H1 (cell line): ENCODE results near the gene IDUA.

ENCODE experiments used
- ATF2 ChIP-seq: IDR thresholded peaks from 2 replicates; pipeline ENCODE4 v1.6.1; 2012; ENCODE audit warnings: low read length, inconsistent platforms
- CBX8 ChIP-seq: fragments of 300-800, 300-1000 bp; sonication (generic); IDR thresholded peaks from 2 replicates; pipeline ENCODE4 v1.7.1; 2016; ENCODE audit warnings: low read depth, low read length, borderline replicate concordance
- CHD2 ChIP-seq: IDR thresholded peaks from 2 replicates; pipeline ENCODE4 v1.6.1; 2012; ENCODE audit warnings: low read length, improper control_type of control experiment
- CTCF ChIP-seq, 3 experiments: IDR thresholded peaks; 1 replicate in 2 of 3; 2 replicates in 1 of 3; pipeline versions ENCODE4 v1.5.1 to v1.6.1; 2011; ENCODE audit warnings: low read length in 3 of 3, mild to moderate bottlenecking in 3 of 3, inconsistent platforms in 2 of 3, low read depth in 1 of 3, moderate library complexity in 1 of 3; ENCODE audit not compliant: insufficient read depth in 1 of 3; ENCODE audit errors: control extremely low read depth in 1 of 3
- EZH2 ChIP-seq: fragments of 200-600 bp; sonication (generic); IDR thresholded peaks from 2 replicates; pipeline ENCODE4 v1.7.1; 2012; ENCODE audit warnings: low read depth, mild to moderate bottlenecking, moderate library complexity, low read length, inconsistent platforms; ENCODE audit not compliant: severe bottlenecking
- GABPA ChIP-seq: IDR thresholded peaks from 2 replicates; pipeline ENCODE4 v1.6.1; 2011; ENCODE audit warnings: mild to moderate bottlenecking, low read length, moderate library complexity, borderline replicate concordance; ENCODE audit not compliant: insufficient read depth
- HDAC2 ChIP-seq, 2 experiments: fragments of 300-600 bp in 1 of 2; sonication (generic) in 1 of 2; IDR thresholded peaks; 2 replicates each; pipeline ENCODE4 v1.6.1; 2011 to 2012; ENCODE audit warnings: low read depth in 2 of 2, low read length in 2 of 2, mild to moderate bottlenecking in 2 of 2, moderate library complexity in 2 of 2, borderline replicate concordance in 1 of 2, inconsistent platforms in 1 of 2
- JUND ChIP-seq: IDR thresholded peaks from 2 replicates; pipeline ENCODE4 v1.6.1; 2011; ENCODE audit warnings: mild to moderate bottlenecking, improper control_type of control experiment, low read length
- MAX ChIP-seq: IDR thresholded peaks from 2 replicates; pipeline ENCODE4 v1.6.1; 2012; ENCODE audit warnings: inconsistent platforms
- POLR2A ChIP-seq, 2 experiments: IDR thresholded peaks; 1 replicate in 1 of 2; 2 replicates in 1 of 2; pipeline ENCODE4 v1.6.1; 2011; ENCODE audit warnings: low read depth in 2 of 2, low read length in 2 of 2, mild to moderate bottlenecking in 2 of 2; ENCODE audit errors: control extremely low read depth in 1 of 2
- RAD21 ChIP-seq, 2 experiments: IDR thresholded peaks in 1 of 2; conservative IDR thresholded peaks in 1 of 2; 2 replicates each; pipeline ENCODE4 v1.6.1; 2011; ENCODE audit warnings: low read depth in 2 of 2, low read length in 2 of 2, improper control_type of control experiment in 1 of 2, inconsistent platforms in 1 of 2, mild to moderate bottlenecking in 1 of 2, moderate library complexity in 1 of 2
- SIN3A ChIP-seq, 2 experiments: IDR thresholded peaks in 1 of 2; conservative IDR thresholded peaks in 1 of 2; 2 replicates each; pipeline ENCODE4 v1.6.1; 2011 to 2012; ENCODE audit warnings: low read length in 2 of 2, improper control_type of control experiment in 1 of 2, low read depth in 1 of 2, mild to moderate bottlenecking in 1 of 2
- YY1 ChIP-seq: IDR thresholded peaks from 2 replicates; pipeline ENCODE4 v1.6.1; 2011; ENCODE audit warnings: low read depth, mild to moderate bottlenecking, low read length

- TF ChIP-seq POLR2A (IDR thresholded peaks at IDR 0.05; ENCODE audit: control extremely low read depth in 1 of 2, low read depth in 2 of 2, low read length in 2 of 2) = no peak
- TF ChIP-seq CTCF (IDR thresholded peaks at IDR 0.05; ENCODE audit: control extremely low read depth in 1 of 3, insufficient read depth in 1 of 3, low read depth in 1 of 3, low read length in 3 of 3) = no peak
- TF ChIP-seq EZH2 = no peak
- TF ChIP-seq MAX = no peak
- no peak for TF ChIP-seq SIN3A (conservative IDR thresholded peaks at IDR 0.05 in 1 of 2, IDR thresholded peaks at IDR 0.05 in 1 of 2; ENCODE audit: low read depth in 1 of 2, low read length in 2 of 2)
- no peak for TF ChIP-seq CBX8
- TF ChIP-seq YY1 = no peak
- no peak for TF ChIP-seq HDAC2 (IDR thresholded peaks at IDR 0.05; ENCODE audit: borderline replicate concordance in 1 of 2, low read depth in 2 of 2, low read length in 2 of 2)
- TF ChIP-seq GABPA = no peak
- TF ChIP-seq ATF2 = no peak
- TF ChIP-seq CHD2 = no peak
- TF ChIP-seq JUND = no peak
- no peak for TF ChIP-seq RAD21 (IDR thresholded peaks at IDR 0.05 in 1 of 2, conservative IDR thresholded peaks at IDR 0.05 in 1 of 2; ENCODE audit: low read depth in 2 of 2, low read length in 2 of 2)
Measured at GRCh38 chr4:954211-955020, 32.4 kb upstream of the IDUA start.
